NCI-H128 (cell line): Measurements from ENCODE around the gene POMT1.
"Not testable (repeated sequence)": the region's sequence is repeated elsewhere in the genome, so short reads cannot be mapped to it uniquely, and the experiment has no call there.

Experiments used
- DNase-seq: peaks from one replicate; lab custom pipeline; 2025; ENCODE audit not compliant: unreplicated experiment; lab: John Stamatoyannopoulos, UW

POMT1 gene

GRCh38 chr9:131549186-131549585 is 46.5 kb downstream of the POMT1 start:
- not testable (repeated sequence) for DNase-seq

GRCh38 chr9:131550465-131550864 is 47.7 kb downstream of the POMT1 start:
- not testable (repeated sequence) for DNase-seq

GRCh38 chr9:131552030-131552429 is 49.3 kb downstream of the POMT1 start:
- DNase-seq = no peak

GRCh38 chr9:131554087-131554842 is 51.5 kb downstream of the POMT1 start:
- no peak for DNase-seq

- DNase-seq = no peak
Observed at GRCh38 chr9:131554843-131555351, 52.2 kb downstream of the POMT1 start.

GRCh38 chr9:131555841-131556673 is 53.3 kb downstream of the POMT1 start:
- DNase-seq = no peak

- DNase-seq = no peak
Observed at GRCh38 chr9:131557855-131558548, 55.3 kb downstream of the POMT1 start.

- no peak for DNase-seq
Observed at GRCh38 chr9:131559421-131560000, 56.8 kb downstream of the POMT1 start.

GRCh38 chr9:131562032-131562959 is 59.6 kb downstream of the POMT1 start:
- DNase-seq = no peak

GRCh38 chr9:131565369-131565768 is 62.7 kb downstream of the POMT1 start:
- DNase-seq = no peak

- no peak for DNase-seq
Observed at GRCh38 chr9:131566158-131566557, 63.4 kb downstream of the POMT1 start.

- no peak for DNase-seq
Observed at GRCh38 chr9:131567910-131568309, 65.2 kb downstream of the POMT1 start.
